K562 (cell line): ENCODE data around the gene DGKE. TPM values are rescaled to one million over a fixed set of nuclear protein-coding genes. Genes with fewer than 3 reads are reported as not detected.
A peak's percentile ranks its signal among the peaks of the same experiment; 100 is the strongest.

ENCODE experiments used
- BHLHE40 ChIP-seq: IDR thresholded peaks from 2 replicates; pipeline ENCODE4 v1.6.1; 2011; ENCODE audit warnings: low read length, improper control_type of control experiment
- CBX3 ChIP-seq, 2 experiments: IDR thresholded peaks; 1 replicate in 1 of 2; 2 replicates in 1 of 2; pipeline ENCODE4 v1.6.1; 2012; ENCODE audit warnings: inconsistent platforms in 2 of 2, low read length in 2 of 2, borderline replicate concordance in 1 of 2, control low read depth in 1 of 2
- CREM ChIP-seq: IDR thresholded peaks from 2 replicates; pipeline ENCODE4 v1.6.1; 2014; ENCODE audit warnings: antibody characterized with exemption, low read depth
- ETV6 ChIP-seq, 3 experiments: fragments of 150-350 bp in 1 of 3; sonication (generic) in 1 of 3; formaldehyde crosslinking in 1 of 3; IDR thresholded peaks; 2 replicates each; pipeline versions ENCODE4 v1.6.1 to v1.8.0; 2014 to 2022; ENCODE audit warnings: borderline replicate concordance in 2 of 3, low read depth in 2 of 3, antibody characterized with exemption in 1 of 3, low read length in 1 of 3, mild to moderate bottlenecking in 1 of 3, missing genetic modification reagents in 1 of 3
- FOXM1 ChIP-seq, 2 experiments: fragments of 450-650 bp in 1 of 2; sonication (generic) in 1 of 2; formaldehyde crosslinking in 1 of 2; IDR thresholded peaks; 2 replicates each; pipeline versions ENCODE4 v1.6.1 to v1.9.0; 2017 to 2022; ENCODE audit warnings: low read depth in 2 of 2, mild to moderate bottlenecking in 2 of 2, missing genetic modification reagents in 1 of 2, moderate library complexity in 1 of 2
- GATA2 ChIP-seq: sonication (generic); formaldehyde crosslinking; IDR thresholded peaks from 2 replicates; pipeline ENCODE4 v1.4.0; 2020; ENCODE audit warnings: mild to moderate bottlenecking, missing genetic modification reagents
- HDAC2 ChIP-seq: fragments of 450-650 bp; IDR thresholded peaks from 2 replicates; pipeline ENCODE4 v1.6.1; 2016; ENCODE audit warnings: mild to moderate bottlenecking
- L3MBTL2 ChIP-seq: fragments of 450-650 bp; IDR thresholded peaks from 2 replicates; pipeline ENCODE4 v1.6.1; 2016; ENCODE audit warnings: mild to moderate bottlenecking, moderate library complexity
- MBD2 ChIP-seq: sonication (generic); IDR thresholded peaks from 2 replicates; pipeline ENCODE4 v1.6.1; 2016; ENCODE audit warnings: low read depth, borderline replicate concordance
- PTTG1 ChIP-seq: fragments of 450-650 bp; IDR thresholded peaks from 2 replicates; pipeline ENCODE4 v1.6.1; 2016; ENCODE audit warnings: low read depth, mild to moderate bottlenecking, missing genetic modification characterization, missing compliant biosample characterization
- RAD51 ChIP-seq: fragments of 450-650 bp; IDR thresholded peaks from 2 replicates; pipeline ENCODE4 v1.7.1; 2016; ENCODE audit warnings: low read depth, mild to moderate bottlenecking, borderline replicate concordance
- SRF ChIP-seq, 2 experiments: fragments of 250-450, 450-650 bp in 1 of 2; sonication (Bioruptor Pico) in 1 of 2; sonication (generic) in 1 of 2; formaldehyde crosslinking; IDR thresholded peaks; 2 replicates each; pipeline versions ENCODE4 v1.5.0 to v1.5.1; 2020 to 2022; ENCODE audit warnings: mild to moderate bottlenecking in 1 of 2, missing genetic modification reagents in 1 of 2
- ZNF175 ChIP-seq: fragments of 200-800 bp; sonication (Bioruptor generic); IDR thresholded peaks from 2 replicates; pipeline ENCODE4 v1.6.1; 2016; ENCODE audit warnings: low read depth, mild to moderate bottlenecking, missing genetic modification characterization, missing compliant biosample characterization
- ZNF384 ChIP-seq: IDR thresholded peaks from 2 replicates; pipeline ENCODE4 v1.6.1; 2012; ENCODE audit warnings: low read depth, low read length, improper control_type of control experiment
- polyA plus RNA-seq, 8 experiments: library from polyadenylated mRNA; depleted of rRNA in 4 of 8; stranded (reverse) in 5 of 8; unstranded in 3 of 8; fragments of >200 nt; fragmentation: Nextera tagmentation in 2 of 8; fragmentation: Illumina TruSeq in 1 of 8; extraction: Ambion mirVana in 2 of 8; extraction: Trizol in 1 of 8; gene quantifications; 2 replicates each; pipeline versions ENCODE4 v1.2.1 to v1.2.3, GENCODE V29; 2011 to 2014; ENCODE audit warnings: inconsistent platforms in 1 of 8, missing spikeins in 1 of 8
- total RNA-seq, 7 experiments: library from RNA; depleted of rRNA in 6 of 7; stranded (reverse); fragments of >200 nt in 6 of 7; fragmentation: Illumina TruSeq in 2 of 7; extraction: Trizol in 2 of 7; gene quantifications; 2 replicates each; pipeline versions ENCODE4 v1.2.1 to v1.2.3, GENCODE V29; 2011 to 2021; ENCODE audit warnings: low replicate concordance in 1 of 7
- TF ChIP-seq, protein P1 (sequence below): fragments of 250-450 bp; sonication (Bioruptor Pico); IDR thresholded peaks from 2 replicates; pipeline ENCODE4 v1.4.0; 2020
- TF ChIP-seq, protein P2 (sequence below): sonication (generic); formaldehyde crosslinking; IDR thresholded peaks from 2 replicates; pipeline ENCODE4 v1.5.0; 2020; ENCODE audit warnings: missing genetic modification reagents
- TF ChIP-seq, protein P3 (sequence below): fragments of 450-650 bp; IDR thresholded peaks from 2 replicates; pipeline ENCODE4 v1.7.1; 2018; ENCODE audit warnings: mild to moderate bottlenecking, low read depth; ENCODE audit not compliant: partially characterized antibody
- TF ChIP-seq, protein P4 (sequence below), 2 experiments: fragments of 450-650 bp; IDR thresholded peaks; 2 replicates each; pipeline ENCODE4 v1.6.1; 2016

Gene DGKE
- total and polyA plus RNA-seq, 9 of the 15 experiments (the other 6 are each of a cell fraction or from before 2014, with no cell fraction given): 1.3 to 9.9 (median 5.9) TPM

DNA sequence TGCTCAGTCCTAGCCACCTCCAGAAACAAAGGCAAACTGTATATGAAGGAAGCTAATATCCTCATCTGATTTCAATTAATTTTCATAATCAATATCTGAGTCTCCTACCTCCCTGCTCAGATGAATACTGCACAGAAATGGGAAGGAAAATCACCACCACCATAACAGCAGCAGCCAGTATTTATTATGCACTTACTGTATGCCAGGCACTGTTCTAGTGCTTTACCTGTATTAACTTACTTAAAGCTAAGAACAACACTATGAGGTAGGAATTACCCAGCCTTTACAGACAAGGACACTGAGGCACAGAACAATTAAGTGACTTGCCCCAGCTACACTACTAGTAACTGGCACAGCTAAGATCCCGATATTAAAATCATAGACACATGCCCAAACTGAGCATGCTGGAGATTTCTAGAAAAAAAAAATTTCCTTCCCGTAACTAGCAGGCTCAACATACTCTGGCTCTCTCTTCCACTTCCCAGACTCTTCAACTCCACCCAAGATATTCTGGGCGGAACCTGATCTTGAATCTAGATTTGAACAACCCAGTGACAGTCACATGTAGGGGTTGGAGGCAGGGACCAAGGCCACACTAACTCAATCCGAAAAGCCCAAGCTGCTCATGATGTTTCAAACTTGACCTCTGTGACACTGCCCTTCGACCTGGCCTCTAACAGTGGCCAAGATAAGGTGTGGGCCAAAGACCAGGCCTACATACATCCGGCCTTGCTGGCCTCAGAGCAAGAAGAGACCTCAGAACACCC is 76.0 kb downstream of the DGKE start (continued):
- TF ChIP-seq, protein P1, sequence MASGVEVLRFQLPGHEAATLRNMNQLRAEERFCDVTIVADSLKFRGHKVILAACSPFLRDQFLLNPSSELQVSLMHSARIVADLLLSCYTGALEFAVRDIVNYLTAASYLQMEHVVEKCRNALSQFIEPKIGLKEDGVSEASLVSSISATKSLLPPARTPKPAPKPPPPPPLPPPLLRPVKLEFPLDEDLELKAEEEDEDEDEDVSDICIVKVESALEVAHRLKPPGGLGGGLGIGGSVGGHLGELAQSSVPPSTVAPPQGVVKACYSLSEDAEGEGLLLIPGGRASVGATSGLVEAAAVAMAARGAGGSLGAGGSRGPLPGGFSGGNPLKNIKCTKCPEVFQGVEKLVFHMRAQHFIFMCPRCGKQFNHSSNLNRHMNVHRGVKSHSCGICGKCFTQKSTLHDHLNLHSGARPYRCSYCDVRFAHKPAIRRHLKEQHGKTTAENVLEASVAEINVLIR (CRISPR knock-in tag): 0 out of 2 replicates have a peak, but pooled peaks have one; percentile 38
- TF ChIP-seq, protein P2, sequence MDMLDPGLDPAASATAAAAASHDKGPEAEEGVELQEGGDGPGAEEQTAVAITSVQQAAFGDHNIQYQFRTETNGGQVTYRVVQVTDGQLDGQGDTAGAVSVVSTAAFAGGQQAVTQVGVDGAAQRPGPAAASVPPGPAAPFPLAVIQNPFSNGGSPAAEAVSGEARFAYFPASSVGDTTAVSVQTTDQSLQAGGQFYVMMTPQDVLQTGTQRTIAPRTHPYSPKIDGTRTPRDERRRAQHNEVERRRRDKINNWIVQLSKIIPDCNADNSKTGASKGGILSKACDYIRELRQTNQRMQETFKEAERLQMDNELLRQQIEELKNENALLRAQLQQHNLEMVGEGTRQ: peak; percentile 75
- peak; percentile 89 for TF ChIP-seq L3MBTL2
- TF ChIP-seq RAD51: peak; percentile 66
- TF ChIP-seq SRF (CRISPR knock-in tag; IDR thresholded peaks at IDR 0.05): peak in 1 of 2 experiments; percentile 50; a peak in 1 of 4 replicates
- TF ChIP-seq ETV6 (IDR thresholded peaks at IDR 0.05; ENCODE audit: borderline replicate concordance in 1 of 2, low read depth in 2 of 2, low read length in 1 of 2): 0 out of 4 replicates have a peak, but pooled peaks of 1 of the 2 experiments have one; percentile 1
- TF ChIP-seq ETV6 (CRISPR knock-in tag; IDR thresholded peaks at IDR 0.05; ENCODE audit: borderline replicate concordance): no peak
- TF ChIP-seq, protein P3, sequence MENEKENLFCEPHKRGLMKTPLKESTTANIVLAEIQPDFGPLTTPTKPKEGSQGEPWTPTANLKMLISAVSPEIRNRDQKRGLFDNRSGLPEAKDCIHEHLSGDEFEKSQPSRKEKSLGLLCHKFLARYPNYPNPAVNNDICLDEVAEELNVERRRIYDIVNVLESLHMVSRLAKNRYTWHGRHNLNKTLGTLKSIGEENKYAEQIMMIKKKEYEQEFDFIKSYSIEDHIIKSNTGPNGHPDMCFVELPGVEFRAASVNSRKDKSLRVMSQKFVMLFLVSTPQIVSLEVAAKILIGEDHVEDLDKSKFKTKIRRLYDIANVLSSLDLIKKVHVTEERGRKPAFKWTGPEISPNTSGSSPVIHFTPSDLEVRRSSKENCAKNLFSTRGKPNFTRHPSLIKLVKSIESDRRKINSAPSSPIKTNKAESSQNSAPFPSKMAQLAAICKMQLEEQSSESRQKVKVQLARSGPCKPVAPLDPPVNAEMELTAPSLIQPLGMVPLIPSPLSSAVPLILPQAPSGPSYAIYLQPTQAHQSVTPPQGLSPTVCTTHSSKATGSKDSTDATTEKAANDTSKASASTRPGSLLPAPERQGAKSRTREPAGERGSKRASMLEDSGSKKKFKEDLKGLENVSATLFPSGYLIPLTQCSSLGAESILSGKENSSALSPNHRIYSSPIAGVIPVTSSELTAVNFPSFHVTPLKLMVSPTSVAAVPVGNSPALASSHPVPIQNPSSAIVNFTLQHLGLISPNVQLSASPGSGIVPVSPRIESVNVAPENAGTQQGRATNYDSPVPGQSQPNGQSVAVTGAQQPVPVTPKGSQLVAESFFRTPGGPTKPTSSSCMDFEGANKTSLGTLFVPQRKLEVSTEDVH: no peak
- 0 out of 2 replicates have a peak, but pooled peaks have one; percentile 17 for TF ChIP-seq ZNF384
- no peak for TF ChIP-seq PTTG1
- TF ChIP-seq ZNF175 (CRISPR knock-in tag): peak; percentile 77; the same call in 1 of the 2 replicates
- peak; percentile 84 for TF ChIP-seq HDAC2
- peak; percentile 74 for TF ChIP-seq GATA2
- peak; percentile 54 for TF ChIP-seq FOXM1 (IDR thresholded peaks at IDR 0.05; ENCODE audit: low read depth)
- no peak for TF ChIP-seq FOXM1 (CRISPR knock-in tag; IDR thresholded peaks at IDR 0.05; ENCODE audit: low read depth)
- TF ChIP-seq BHLHE40: peak; percentile 66
- TF ChIP-seq, protein P4, sequence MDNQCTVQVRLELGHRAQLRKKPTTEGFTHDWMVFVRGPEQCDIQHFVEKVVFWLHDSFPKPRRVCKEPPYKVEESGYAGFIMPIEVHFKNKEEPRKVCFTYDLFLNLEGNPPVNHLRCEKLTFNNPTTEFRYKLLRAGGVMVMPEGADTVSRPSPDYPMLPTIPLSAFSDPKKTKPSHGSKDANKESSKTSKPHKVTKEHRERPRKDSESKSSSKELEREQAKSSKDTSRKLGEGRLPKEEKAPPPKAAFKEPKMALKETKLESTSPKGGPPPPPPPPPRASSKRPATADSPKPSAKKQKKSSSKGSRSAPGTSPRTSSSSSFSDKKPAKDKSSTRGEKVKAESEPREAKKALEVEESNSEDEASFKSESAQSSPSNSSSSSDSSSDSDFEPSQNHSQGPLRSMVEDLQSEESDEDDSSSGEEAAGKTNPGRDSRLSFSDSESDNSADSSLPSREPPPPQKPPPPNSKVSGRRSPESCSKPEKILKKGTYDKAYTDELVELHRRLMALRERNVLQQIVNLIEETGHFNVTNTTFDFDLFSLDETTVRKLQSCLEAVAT (IDR thresholded peaks at IDR 0.05): no peak; a peak in 1 of 4 replicates
- TF ChIP-seq CREM: peak; percentile 77
- TF ChIP-seq CBX3 (IDR thresholded peaks at IDR 0.05; ENCODE audit: borderline replicate concordance in 1 of 2, low read length in 2 of 2): peak in 1 of 2 experiments; percentile 59; a peak in 1 of 3 replicates
- TF ChIP-seq MBD2: peak; percentile 14; the same call in 1 of the 2 replicates
